NCI-H345 treated with DMSO at 0.1 percent for 48 hours (cell line): Measurements from ENCODE around the gene GPHA2.

Experiments used
- DNase-seq: peaks from one replicate; lab custom pipeline; 2025; ENCODE audit not compliant: unreplicated experiment; lab: John Stamatoyannopoulos, UW

Gene GPHA2

DNA sequence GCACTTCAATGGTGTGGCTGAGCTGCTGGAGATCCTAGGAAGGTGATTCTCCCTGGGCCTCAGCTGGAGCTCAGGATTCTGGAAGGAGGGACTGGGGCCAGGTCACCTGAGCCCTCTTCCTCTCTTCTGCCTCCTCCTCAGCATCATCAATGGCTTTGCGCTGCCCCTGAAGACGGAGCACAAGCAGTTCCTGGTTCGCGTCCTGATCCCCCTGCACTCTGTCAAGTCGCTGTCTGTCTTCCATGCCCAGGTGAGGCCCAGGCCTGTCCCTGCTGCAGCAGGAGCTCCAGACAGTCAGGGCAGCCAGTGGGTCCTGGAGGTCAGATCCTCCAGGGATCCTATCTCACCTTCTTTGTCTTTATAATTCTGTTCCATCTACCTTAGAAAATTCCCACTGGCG is 5.4 kb downstream of the GPHA2 start:
- DNase-seq: no peak

DNA sequence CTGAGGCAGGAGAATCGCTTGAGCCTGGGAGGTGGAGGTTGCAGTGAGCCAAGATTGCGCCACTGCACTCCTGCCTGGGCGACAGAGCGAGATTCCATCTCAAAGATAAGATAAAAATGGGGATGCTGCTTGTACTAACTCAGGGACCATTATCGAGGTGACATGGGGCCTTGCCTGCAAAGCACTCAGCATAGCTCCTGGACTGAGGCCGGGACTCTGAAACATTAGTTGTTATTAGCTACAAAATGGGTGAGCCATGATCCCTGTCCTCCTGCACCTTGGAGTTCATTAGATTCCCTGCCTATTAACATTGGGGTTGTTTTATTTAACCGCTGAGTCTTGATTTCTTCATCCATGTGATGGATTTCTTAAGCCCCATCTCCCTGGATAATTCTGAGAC is 6.1 kb downstream of the GPHA2 start:
- no peak for DNase-seq

GRCh38 chr11:64928957-64929356 is 6.7 kb downstream of the GPHA2 start:
- no peak for DNase-seq

DNA sequence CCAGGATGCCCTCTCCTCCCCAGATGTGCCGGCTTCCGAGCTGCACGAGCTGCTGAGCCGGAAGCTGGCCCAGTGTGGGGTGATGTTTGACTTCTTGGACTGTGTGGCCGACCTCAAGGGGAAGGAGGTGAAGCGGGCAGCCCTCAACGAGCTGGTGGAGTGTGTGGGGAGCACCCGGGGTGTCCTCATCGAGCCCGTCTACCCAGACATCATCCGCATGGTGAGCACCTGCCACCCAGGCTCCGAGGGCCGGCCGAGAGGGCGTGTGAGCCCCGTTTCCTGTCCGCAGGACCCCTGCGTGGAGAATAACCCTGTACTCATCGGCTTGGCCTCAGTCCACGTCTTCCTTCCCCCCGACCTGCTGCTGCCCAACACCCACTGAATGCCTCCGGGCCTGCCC is 9.0 kb downstream of the GPHA2 start:
- DNase-seq: no peak

GRCh38 chr11:64925536-64926436 is 9.9 kb downstream of the GPHA2 start:
- no peak for DNase-seq

DNA sequence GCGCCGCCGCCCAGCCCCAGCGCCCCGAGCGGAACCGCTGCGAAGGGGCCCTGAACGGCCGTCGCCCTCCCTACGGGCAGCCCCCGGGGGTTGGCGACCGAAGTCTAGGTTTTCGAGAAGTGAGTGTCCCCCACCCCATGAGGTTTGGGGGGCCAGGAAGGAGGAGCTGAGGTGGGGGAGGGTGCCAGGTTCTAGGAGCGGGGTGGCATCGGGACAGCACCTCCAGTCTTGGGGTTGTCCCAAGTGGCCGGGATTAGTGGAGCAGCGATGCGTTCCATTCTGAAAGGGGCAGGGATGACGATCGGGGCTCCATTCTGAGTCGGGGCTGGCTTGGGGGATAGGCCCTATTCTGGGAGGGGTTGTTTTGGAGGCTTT is 10.8 kb downstream of the GPHA2 start:
- no peak for DNase-seq

- peak; percentile 73 for DNase-seq
Observed at GRCh38 chr11:64923944-64924909, 11.5 kb downstream of the GPHA2 start, which contains the start of gene PPP2R5B. Gene PPP2R5B, plus strand, starts transcription at chr11:64924689. Its CDS starts 1,046 bp downstream, at chr11:64925735.

- DNase-seq: no peak
Observed at GRCh38 chr11:64923151-64923661, 12.5 kb downstream of the GPHA2 start.

DNA sequence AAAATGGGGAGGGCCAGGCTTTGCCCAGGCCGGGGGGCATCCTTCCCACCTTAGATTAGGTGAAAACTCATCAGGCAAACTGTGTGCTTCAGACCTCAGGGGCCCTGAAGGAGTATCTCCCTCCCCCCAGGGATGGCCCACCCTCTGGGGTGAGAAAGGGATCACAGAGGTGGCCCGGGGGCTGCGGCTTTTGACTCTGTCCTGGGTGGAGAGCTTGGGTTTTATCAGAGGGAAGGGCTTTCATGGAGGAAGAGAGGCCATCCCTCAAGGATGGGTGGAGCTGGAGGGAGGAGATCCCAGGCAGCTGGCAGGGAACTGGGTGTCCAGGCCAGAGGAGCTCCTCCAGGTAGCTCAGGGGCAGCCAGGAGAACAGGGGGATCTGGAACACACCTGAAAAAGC is 14.3 kb downstream of the GPHA2 start:
- DNase-seq: no peak

- DNase-seq: no peak
Observed at GRCh38 chr11:64920124-64920523, 15.6 kb downstream of the GPHA2 start.

- DNase-seq: no peak
Observed at GRCh38 chr11:64919627-64920026, 16.1 kb downstream of the GPHA2 start.

GRCh38 chr11:64918017-64918416 is 17.7 kb downstream of the GPHA2 start:
- no peak for DNase-seq

- no peak for DNase-seq
Observed at GRCh38 chr11:64917663-64917995, 18.1 kb downstream of the GPHA2 start.

DNA sequence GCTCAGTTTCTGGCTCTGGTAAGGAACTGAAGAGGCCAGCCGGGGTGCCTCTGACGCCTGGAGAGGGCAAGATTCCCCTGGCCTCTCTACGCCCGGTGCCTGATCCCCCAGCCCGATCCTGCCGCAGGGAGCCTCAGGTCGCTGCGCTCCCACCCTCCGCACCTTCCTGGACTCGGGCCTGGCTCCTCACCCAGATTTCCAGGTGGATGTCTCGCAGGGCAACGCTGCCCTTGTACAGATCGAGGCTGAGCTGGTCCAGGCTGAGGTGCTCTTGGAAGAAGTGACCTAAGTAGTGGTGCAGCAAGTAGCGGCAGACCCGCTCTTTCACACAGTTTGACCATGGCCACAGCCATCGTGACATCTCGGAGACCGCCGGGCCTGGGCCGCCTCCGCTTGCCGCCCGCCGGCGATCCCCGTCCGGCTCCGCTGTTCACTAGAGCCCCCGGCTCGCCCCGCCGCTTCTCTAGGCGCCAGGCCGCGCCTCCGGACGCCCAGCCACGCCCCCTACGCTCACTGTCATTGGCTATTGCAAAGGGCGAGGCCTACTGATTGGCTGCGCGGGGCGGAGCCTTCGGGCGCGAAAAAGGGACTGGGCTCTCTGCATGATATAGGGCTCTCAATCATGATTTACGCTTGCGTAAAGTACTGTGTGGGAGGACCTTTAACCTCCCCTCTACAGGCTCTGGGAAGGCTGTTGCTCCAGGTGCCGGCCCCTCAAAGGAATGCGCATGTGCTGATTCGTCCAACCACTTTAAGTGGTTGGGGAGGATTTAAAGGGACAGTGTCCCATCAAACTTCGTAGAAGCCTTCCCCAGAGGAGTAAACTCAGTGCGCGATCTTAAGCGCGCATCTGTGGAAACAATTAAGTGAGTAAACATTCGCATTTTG is 18.7 kb downstream of the GPHA2 start, which contains the start of gene ATG2A:
ATG2A (minus strand) TSS at position 435 of the 888 bp plus-strand sequence; CDS start at position 361, 74 bp downstream.
- peak; percentile 98 for DNase-seq

DNA sequence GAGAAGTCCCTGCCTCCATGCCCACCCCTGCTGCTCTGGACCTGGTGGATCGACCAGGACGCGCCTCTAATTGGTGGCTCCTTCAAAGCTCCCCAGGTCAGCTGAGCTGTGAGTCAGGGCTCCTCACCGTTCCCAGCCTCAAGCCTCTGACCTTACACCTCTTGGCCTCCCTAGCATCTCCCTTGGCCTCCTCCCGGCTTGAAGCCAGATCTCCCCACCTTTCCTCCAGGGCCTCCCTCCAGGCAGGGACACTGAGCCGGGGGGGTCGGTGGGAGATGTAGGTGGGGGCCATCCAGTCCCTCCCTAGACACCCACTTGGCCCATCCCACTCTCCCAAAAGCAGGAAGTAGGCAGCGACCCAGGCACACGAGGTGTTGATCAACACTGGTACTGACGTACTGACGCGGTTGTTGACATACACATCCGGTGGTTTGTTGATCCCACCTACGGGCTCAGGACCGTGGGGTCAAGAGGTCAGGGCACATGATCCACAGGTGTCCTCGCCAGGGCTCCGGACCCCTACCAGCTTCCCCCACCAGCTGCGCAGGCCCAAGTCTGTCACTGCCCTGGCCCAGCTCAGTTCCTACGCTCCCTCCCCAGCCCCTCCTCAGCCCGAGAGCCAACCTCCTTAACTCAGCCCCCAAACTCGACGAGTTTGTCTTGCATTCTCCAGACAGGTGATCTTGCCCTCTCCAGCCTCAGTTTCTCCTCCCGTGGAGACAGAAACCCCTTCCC is 19.5 kb downstream of the GPHA2 start:
- DNase-seq: no peak

DNA sequence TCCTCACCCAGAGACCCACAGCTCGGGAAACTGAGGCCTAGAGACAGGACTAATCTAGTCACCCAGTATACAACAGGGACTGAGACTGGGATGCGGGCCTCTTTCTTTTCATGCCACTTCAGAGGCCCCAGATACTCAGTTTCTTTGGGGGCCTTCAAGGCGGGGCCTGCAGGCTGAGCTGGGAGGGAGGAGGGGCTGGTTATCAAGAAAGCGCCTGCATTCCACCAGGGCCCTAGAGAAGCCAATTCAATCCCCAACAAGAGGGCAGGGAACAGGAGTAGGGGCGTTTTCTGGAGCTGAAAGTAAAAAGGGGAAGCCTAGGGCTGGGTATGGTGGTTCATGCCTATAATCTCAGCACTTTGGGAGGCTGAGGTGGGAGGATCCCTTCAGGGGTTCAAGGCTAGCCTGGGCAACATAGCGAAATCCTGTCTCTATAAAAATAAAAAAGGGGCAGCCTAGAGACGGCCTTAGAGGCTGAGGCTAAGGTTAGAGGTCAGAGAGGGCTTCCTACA is 20.3 kb downstream of the GPHA2 start:
- DNase-seq: no peak

- no peak for DNase-seq
Observed at GRCh38 chr11:64914123-64914522, 21.6 kb downstream of the GPHA2 start.

GRCh38 chr11:64913171-64913727 is 22.4 kb downstream of the GPHA2 start:
- no peak for DNase-seq

GRCh38 chr11:64911689-64912088 is 24.0 kb downstream of the GPHA2 start:
- no peak for DNase-seq
